GM13977 (cell line): ENCODE results near the gene RORB.

ENCODE experiments used
- DNase-seq: peaks from one replicate; pipeline ENCODE4 v3.0.0; 2012; ENCODE audit warnings: low spot score
- CTCF ChIP-seq: IDR thresholded peaks from 2 replicates; pipeline ENCODE4 v1.5.1; 2012; ENCODE audit warnings: mild to moderate bottlenecking, control low read depth; ENCODE audit not compliant: insufficient read depth; ENCODE audit errors: extremely low read depth, missing control alignments
- in situ Hi-C: fragments of 300-500 bp; cut with MboI; formaldehyde crosslinking; loops from one replicate; pipeline ENCODE4 v1.12.0; 2022; ENCODE audit warnings: low sequenced_read_pairs, low pct_unique_long_range_greater_than_20kb, mixed read lengths, inconsistent platforms; ENCODE audit not compliant: unreplicated experiment

RORB gene

GRCh38 chr9:74499111-74499601 lies 2.0 kb downstream of the RORB start:
- DNase-seq: peak; percentile 13
- in situ Hi-C loops: no loop called here
- no peak for TF ChIP-seq CTCF

- TF ChIP-seq CTCF: no peak
- in situ Hi-C loops: no loop called here
- DNase-seq: no peak
Observed at GRCh38 chr9:74499770-74500583, 2.8 kb downstream of the RORB start.

GRCh38 chr9:74500584-74500924 lies 3.4 kb downstream of the RORB start:
- in situ Hi-C loops: no loop called here
- no peak for TF ChIP-seq CTCF
- no peak for DNase-seq

GRCh38 chr9:74501570-74501969 lies 4.4 kb downstream of the RORB start:
- TF ChIP-seq CTCF: no peak
- DNase-seq: no peak
- in situ Hi-C loops: no loop called here

- no peak for DNase-seq
- no peak for TF ChIP-seq CTCF
- in situ Hi-C loops: no loop called here
Observed at GRCh38 chr9:74503219-74503618, 6.1 kb downstream of the RORB start.

- DNase-seq: no peak
- in situ Hi-C loops: no loop called here
- no peak for TF ChIP-seq CTCF
Observed at GRCh38 chr9:74503666-74504065, 6.5 kb downstream of the RORB start.

- no peak for DNase-seq
- no peak for TF ChIP-seq CTCF
- in situ Hi-C loops: no loop called here
Observed at GRCh38 chr9:74511333-74511732, 14.2 kb downstream of the RORB start.
